OCI-LY1 (cell line): ENCODE data around the gene LAIR2.

Source experiments
- H2AFZ ChIP-seq: fragments of 200-600 bp; sonication (generic), shearing (Covaris generic); 2 replicates; pipeline ENCODE4 v1.6.0; 2014; ENCODE audit warnings: antibody characterized with exemption, mild to moderate bottlenecking, low read length
- H3F3A ChIP-seq: fragments of 200-600 bp; sonication (generic), shearing (Covaris generic); 2 replicates; pipeline ENCODE4 v1.6.0; 2014; ENCODE audit warnings: mild to moderate bottlenecking, antibody characterized with exemption, low read length, moderate library complexity; ENCODE audit not compliant: insufficient read depth
- H3K27ac ChIP-seq: fragments of 200-600 bp; sonication (generic); 2 replicates; pipeline ENCODE4 v1.5.1; 2014; ENCODE audit warnings: low read length, mixed run types, mild to moderate bottlenecking, low read depth; ENCODE audit not compliant: poor library complexity, severe bottlenecking
- H3K27me3 ChIP-seq: fragments of 200-600 bp; sonication (generic); 2 replicates; pipeline ENCODE4 v1.6.0; 2014; ENCODE audit warnings: antibody characterized with exemption, mild to moderate bottlenecking, low read length, moderate library complexity; ENCODE audit not compliant: insufficient read depth
- H3K36me3 ChIP-seq: fragments of 200-600 bp; sonication (generic); 2 replicates; pipeline ENCODE4 v1.6.1; 2014; ENCODE audit warnings: mild to moderate bottlenecking, antibody characterized with exemption, low read length, moderate library complexity, mixed read lengths; ENCODE audit not compliant: insufficient read depth
- H3K4me1 ChIP-seq: fragments of 200-600 bp; sonication (generic); 2 replicates; pipeline ENCODE4 v1.5.1; 2014; ENCODE audit warnings: mild to moderate bottlenecking, low read length, moderate library complexity; ENCODE audit not compliant: insufficient read depth, severe bottlenecking
- H3K4me2 ChIP-seq: fragments of 200-600 bp; sonication (generic), shearing (Covaris generic); 2 replicates; pipeline ENCODE4 v1.6.1; 2014; ENCODE audit warnings: low read length
- H3K4me3 ChIP-seq: fragments of 200-600 bp; sonication (generic); 2 replicates; pipeline ENCODE4 v1.5.1; 2014; ENCODE audit warnings: low read length, low read depth, mild to moderate bottlenecking, mixed read lengths; ENCODE audit not compliant: poor library complexity, severe bottlenecking
- H3K79me2 ChIP-seq: fragments of 200-600 bp; shearing (Covaris generic); 2 replicates; pipeline ENCODE4 v1.6.1; 2016; ENCODE audit warnings: mixed run types, low read length, mixed read lengths; ENCODE audit not compliant: insufficient read depth
- H3K9ac ChIP-seq: fragments of 200-600 bp; sonication (generic), shearing (Covaris generic); 2 replicates; pipeline ENCODE4 v1.6.1; 2014; ENCODE audit warnings: mild to moderate bottlenecking, low read length, mixed read lengths
- H3K9me2 ChIP-seq: fragments of 200-600 bp; sonication (generic), shearing (Covaris generic); 2 replicates; pipeline ENCODE4 v1.6.1; 2014; ENCODE audit warnings: low read depth, mild to moderate bottlenecking, low read length, mixed read lengths
- H3K9me3 ChIP-seq: fragments of 200-600 bp; shearing (Covaris generic); 2 replicates; pipeline ENCODE4 v1.6.1; 2014; ENCODE audit warnings: low read length, mixed read lengths
- H4K20me1 ChIP-seq: fragments of 200-600 bp; sonication (generic), shearing (Covaris generic); 2 replicates; pipeline ENCODE4 v1.6.0; 2016; ENCODE audit warnings: mild to moderate bottlenecking, low read length; ENCODE audit not compliant: insufficient read depth
- CTCF ChIP-seq: fragments of 200-600 bp; sonication (generic), shearing (Covaris generic); IDR thresholded peaks from 2 replicates; pipeline ENCODE4 v1.5.1; 2017; ENCODE audit warnings: mild to moderate bottlenecking, antibody characterized with exemption, low read length, moderate library complexity, mixed read lengths
- EZH2 ChIP-seq: fragments of 200-600 bp; sonication (generic), shearing (Covaris generic); IDR thresholded peaks from 2 replicates; pipeline ENCODE4 v1.8.0; 2017; ENCODE audit warnings: borderline replicate concordance, mixed run types, mild to moderate bottlenecking, antibody characterized with exemption, low read length, moderate library complexity, mixed read lengths

LAIR2 gene

DNA sequence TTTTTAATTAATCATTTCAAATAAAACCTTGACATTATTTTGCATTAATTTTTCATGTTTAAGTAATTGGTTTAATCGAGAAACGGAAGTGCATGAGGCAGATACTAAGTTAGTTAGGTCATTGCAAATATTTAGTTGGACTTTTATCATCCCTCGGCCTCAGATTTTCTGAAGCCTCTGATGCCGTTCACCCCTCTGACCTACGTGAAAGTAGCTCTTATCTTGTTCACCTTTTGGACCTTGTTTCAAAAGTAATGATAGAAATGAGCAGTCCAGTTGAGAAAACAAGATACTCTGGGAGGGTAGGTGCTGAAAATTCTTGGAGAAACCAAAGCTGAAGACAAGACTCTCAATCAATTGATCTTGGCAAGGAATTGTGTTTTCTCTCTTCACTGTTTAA lies 23.0 kb downstream of the LAIR2 start:
- Histone ChIP-seq H3K27ac (no peak overlapping the region), H2AFZ (no peak overlapping the region), H3K36me3 (no peaks in the 10 kb centered on the region), H3K9ac (no peak overlapping the region), H3K79me2 (no peaks in the 10 kb centered on the region), H3K4me2 (no peak overlapping the region), H3K4me3 (no peak overlapping the region), H4K20me1 (no peaks in the 10 kb centered on the region), H3K27me3 (no peaks in the 10 kb centered on the region), H3K9me2 (no peaks in the 10 kb centered on the region), H3K4me1 (no peaks in the 10 kb centered on the region), H3K9me3 (no peaks in the 10 kb centered on the region), H3F3A (no peaks in the 10 kb centered on the region)
- TF ChIP-seq EZH2 (no peak), CTCF (no peak)

DNA sequence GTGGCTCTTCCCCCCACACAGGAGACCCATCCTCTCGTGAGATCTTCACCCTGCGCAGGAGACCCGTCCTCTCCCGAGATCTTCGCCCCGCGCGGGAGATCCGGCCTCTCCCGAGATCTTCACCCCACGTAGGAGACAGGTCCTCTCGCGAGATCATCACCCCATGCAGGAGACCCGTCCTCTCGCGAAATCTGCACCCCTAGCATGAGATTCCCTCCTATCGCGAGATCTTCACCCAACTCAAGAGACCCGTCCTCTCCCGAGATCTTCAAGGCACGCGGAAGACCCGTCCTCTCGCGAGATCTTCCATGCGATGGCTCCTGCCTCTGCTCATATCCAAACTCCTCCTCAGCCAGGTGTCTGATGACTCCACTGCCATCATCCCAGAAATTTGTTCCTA lies 24.3 kb downstream of the LAIR2 start:
- Histone ChIP-seq H3K4me1 (no peaks in the 10 kb centered on the region), H3K9ac (no peak overlapping the region), H3K9me2 (no peaks in the 10 kb centered on the region)

GRCh38 chr19:54530866-54531265 lies 28.2 kb downstream of the LAIR2 start:
- no peak overlapping the region for H3K4me3 ChIP-seq
- H3F3A ChIP-seq = no peaks in the 10 kb centered on the region
- TF ChIP-seq CTCF (no peak), EZH2 (no peak)
- H4K20me1 ChIP-seq = no peaks in the 10 kb centered on the region
- peaks cover 6% of the 10 kb centered on the region; the same call in 1 of the 2 replicates for H3K27me3 ChIP-seq
- no peaks in the 10 kb centered on the region for H3K9me3 ChIP-seq
- H3K4me2 ChIP-seq = no peak overlapping the region
- H3K4me1 ChIP-seq = no peaks in the 10 kb centered on the region
- no peaks in the 10 kb centered on the region for H3K36me3 ChIP-seq
- H3K9me2 ChIP-seq = no peaks in the 10 kb centered on the region
- no peak overlapping the region for H2AFZ ChIP-seq
- no peak overlapping the region for H3K27ac ChIP-seq
- H3K79me2 ChIP-seq = no peaks in the 10 kb centered on the region
- H3K9ac ChIP-seq = no peak overlapping the region

More for the DNA sequence above, 24.3 kb downstream of the LAIR2 start:
- no peak for TF ChIP-seq EZH2
- TF ChIP-seq CTCF = no peak
- no peak overlapping the region for H2AFZ ChIP-seq
- no peaks in the 10 kb centered on the region for H3K36me3 ChIP-seq
- no peak overlapping the region for H3K4me2 ChIP-seq
- no peaks in the 10 kb centered on the region for H3F3A ChIP-seq
- H3K9me3 ChIP-seq = no peaks in the 10 kb centered on the region
- no peak overlapping the region for H3K27ac ChIP-seq
- H3K27me3 ChIP-seq = peaks cover 6% of the 10 kb centered on the region; the same call in 1 of the 2 replicates
- no peaks in the 10 kb centered on the region for H3K79me2 ChIP-seq
- no peak overlapping the region for H3K4me3 ChIP-seq
- H4K20me1 ChIP-seq = no peaks in the 10 kb centered on the region
